OCI-LY7 (cell line): ENCODE measurements around the gene GAB4. TPM values are rescaled to one million over a fixed set of nuclear protein-coding genes. Genes with fewer than 3 reads are reported as not detected.

ENCODE experiments used
- BruUV-seq: library from RNA; stranded (reverse); fragments of 400-500 nt; replicated peaks from 2 replicates; lab custom pipeline; 2021; lab: Mats Ljungman, UMichigan
- CTCF ChIA-PET: fragments of 300-600 bp; sonication (Branson Sonifier 250); formaldehyde crosslinking; loops from one replicate; lab custom pipeline; 2022; ENCODE audit warnings: antibody characterized with exemption; ENCODE audit not compliant: unreplicated experiment; lab: Charles Lee
- POLR2A ChIA-PET: fragments of 300-600 bp; sonication (Branson Sonifier 250); formaldehyde crosslinking; loops from one replicate; lab custom pipeline; 2022; ENCODE audit warnings: antibody characterized with exemption; lab: Charles Lee
- DNase-seq: peaks from one replicate; pipeline ENCODE4 v3.0.0-alpha.2; 2015; ENCODE audit warnings: low spot score
- H2AFZ ChIP-seq: fragments of 200-600 bp; sonication (generic), shearing (Covaris generic); 2 replicates; pipeline ENCODE4 v1.6.1; 2014; ENCODE audit warnings: mild to moderate bottlenecking, antibody characterized with exemption, low read length, moderate library complexity
- H3K27ac ChIP-seq: fragments of 200-600 bp; sonication (generic); 2 replicates; pipeline ENCODE4 v1.5.1; 2014; ENCODE audit warnings: mixed run types, low read depth, mild to moderate bottlenecking, moderate library complexity, low read length, inconsistent platforms; ENCODE audit not compliant: poor library complexity, severe bottlenecking
- H3K36me3 ChIP-seq: fragments of 200-600 bp; sonication (generic); 2 replicates; pipeline ENCODE4 v1.6.1; 2014; ENCODE audit warnings: mild to moderate bottlenecking, antibody characterized with exemption, low read length, moderate library complexity, mixed read lengths; ENCODE audit not compliant: insufficient read depth
- H3K4me1 ChIP-seq: fragments of 200-600 bp; sonication (generic); 2 replicates; pipeline ENCODE4 v1.5.1; 2014; ENCODE audit warnings: mild to moderate bottlenecking, low read length; ENCODE audit not compliant: insufficient read depth, poor library complexity, severe bottlenecking
- H3K4me2 ChIP-seq: fragments of 200-600 bp; sonication (generic); 2 replicates; pipeline ENCODE4 v1.6.1; 2014; ENCODE audit warnings: mild to moderate bottlenecking, low read length
- H3K4me3 ChIP-seq: fragments of 200-600 bp; sonication (generic); 2 replicates; pipeline ENCODE4 v1.5.1; 2014; ENCODE audit warnings: mild to moderate bottlenecking, low read depth, low read length; ENCODE audit not compliant: poor library complexity, severe bottlenecking
- H3K79me2 ChIP-seq: fragments of 200-600 bp; sonication (generic); 2 replicates; pipeline ENCODE4 v1.6.1; 2016; ENCODE audit warnings: low read depth, mild to moderate bottlenecking, low read length, moderate library complexity, mixed read lengths; ENCODE audit not compliant: insufficient read depth
- H3K9me2 ChIP-seq: fragments of 200-600 bp; sonication (generic); 2 replicates; pipeline ENCODE4 v1.6.1; 2016; ENCODE audit warnings: mild to moderate bottlenecking, low read length, mixed read lengths; ENCODE audit not compliant: insufficient read depth
- H3K9me3 ChIP-seq: fragments of 200-600 bp; sonication (generic); 2 replicates; pipeline ENCODE4 v1.6.1; 2014; ENCODE audit warnings: mild to moderate bottlenecking, mixed run types, low read length, mixed read lengths
- H4K20me1 ChIP-seq: fragments of 200-600 bp; sonication (generic); 2 replicates; pipeline ENCODE4 v1.6.1; 2014; ENCODE audit warnings: mild to moderate bottlenecking, antibody characterized with exemption, low read length, moderate library complexity, mixed read lengths; ENCODE audit not compliant: insufficient read depth
- EZH2phosphoT487 ChIP-seq: fragments of 200-600 bp; sonication (generic); IDR thresholded peaks from 2 replicates; pipeline ENCODE4 v1.6.1; 2018; ENCODE audit warnings: low read depth, borderline replicate concordance, mild to moderate bottlenecking, mixed run types, antibody characterized with exemption, low read length, moderate library complexity, mixed read lengths
- intact Hi-C: fragments of 100-400 bp; cut with micrococcal nuclease; formaldehyde crosslinking; loops from one replicate; pipeline ENCODE4 v1.10.0; 2022; ENCODE audit not compliant: unreplicated experiment
- total RNA-seq, 2 experiments: library from RNA; depleted of rRNA in 1 of 2; stranded (reverse); fragments of >200 nt in 1 of 2; shearing (Covaris generic) in 1 of 2; gene quantifications; 2 replicates each; pipeline ENCODE4 v1.2.3, GENCODE V29; 2014 to 2022
- TF ChIP-seq, protein P1 (sequence below): fragments of 200-600 bp; sonication (generic); conservative IDR thresholded peaks from 2 replicates; pipeline ENCODE4 v1.5.1; 2014; ENCODE audit warnings: mild to moderate bottlenecking, antibody characterized with exemption, low read length, moderate library complexity, mixed read lengths

Gene GAB4
- total RNA-seq, 2 experiments from 2014 or later = not detected

DNA sequence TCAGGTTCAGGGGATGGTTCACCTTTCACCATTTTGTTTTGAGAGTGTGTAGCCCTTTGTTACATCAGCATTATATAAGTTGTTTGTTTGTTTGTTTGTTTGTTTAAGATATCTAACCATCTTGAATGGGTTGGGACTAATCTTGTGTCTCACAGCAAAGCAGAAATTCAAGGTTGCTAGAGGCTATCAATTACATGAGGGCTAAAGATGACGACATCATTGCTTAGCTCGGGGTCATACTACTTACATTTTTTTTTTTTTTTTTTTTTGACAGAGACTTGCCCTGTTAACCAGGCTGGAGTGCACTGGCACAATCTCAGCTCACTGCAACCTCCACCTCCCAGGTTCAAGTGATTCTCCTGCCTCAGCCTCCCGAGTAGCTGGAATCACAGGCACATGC lies 95.7 kb downstream of the GAB4 start:
- no peak for DNase-seq
- H4K20me1 ChIP-seq = no peaks in the 10 kb centered on the region
- no peaks in the 10 kb centered on the region for H3K36me3 ChIP-seq
- ChIA-PET CTCF (no interaction called here), POLR2A (no interaction called here)
- TF ChIP-seq, protein P1, sequence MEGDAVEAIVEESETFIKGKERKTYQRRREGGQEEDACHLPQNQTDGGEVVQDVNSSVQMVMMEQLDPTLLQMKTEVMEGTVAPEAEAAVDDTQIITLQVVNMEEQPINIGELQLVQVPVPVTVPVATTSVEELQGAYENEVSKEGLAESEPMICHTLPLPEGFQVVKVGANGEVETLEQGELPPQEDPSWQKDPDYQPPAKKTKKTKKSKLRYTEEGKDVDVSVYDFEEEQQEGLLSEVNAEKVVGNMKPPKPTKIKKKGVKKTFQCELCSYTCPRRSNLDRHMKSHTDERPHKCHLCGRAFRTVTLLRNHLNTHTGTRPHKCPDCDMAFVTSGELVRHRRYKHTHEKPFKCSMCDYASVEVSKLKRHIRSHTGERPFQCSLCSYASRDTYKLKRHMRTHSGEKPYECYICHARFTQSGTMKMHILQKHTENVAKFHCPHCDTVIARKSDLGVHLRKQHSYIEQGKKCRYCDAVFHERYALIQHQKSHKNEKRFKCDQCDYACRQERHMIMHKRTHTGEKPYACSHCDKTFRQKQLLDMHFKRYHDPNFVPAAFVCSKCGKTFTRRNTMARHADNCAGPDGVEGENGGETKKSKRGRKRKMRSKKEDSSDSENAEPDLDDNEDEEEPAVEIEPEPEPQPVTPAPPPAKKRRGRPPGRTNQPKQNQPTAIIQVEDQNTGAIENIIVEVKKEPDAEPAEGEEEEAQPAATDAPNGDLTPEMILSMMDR = no peak
- no peak for TF ChIP-seq EZH2phosphoT487
- no peak overlapping the region for H3K4me3 ChIP-seq
- no peaks in the 10 kb centered on the region for H3K9me2 ChIP-seq
- no peak overlapping the region for H2AFZ ChIP-seq
- no peak overlapping the region for H3K4me2 ChIP-seq
- no TSS peak for BruUV-seq
- H3K4me1 ChIP-seq = peaks cover 49% of the 10 kb centered on the region
- no peaks in the 10 kb centered on the region for H3K9me3 ChIP-seq
- intact Hi-C loops = no loop called here
- no peak overlapping the region for H3K27ac ChIP-seq
- H3K79me2 ChIP-seq = no peaks in the 10 kb centered on the region

Other genes starting within 250 kb of the GAB4 start
- not detected in 2 replicates for gene XKR3, start 182.8 kb downstream of the GAB4 start, total RNA-seq (2014; rRNA removed; shearing (Covaris generic))
- gene XKR3, start 182.8 kb downstream of the GAB4 start, total RNA-seq (2022) = not detected in 2 replicates
- 5.5 and 7.8 TPM in 2 replicates for gene IL17RA, start 76.8 kb upstream of the GAB4 start, total RNA-seq (2014; rRNA removed; shearing (Covaris generic))
- 10.9 and 12.5 TPM in 2 replicates for gene IL17RA, start 76.8 kb upstream of the GAB4 start, total RNA-seq (2022)
- 0.32 and 0.33 TPM in 2 replicates for gene TMEM121B, start 113.1 kb upstream of the GAB4 start, total RNA-seq (2014; rRNA removed; shearing (Covaris generic))
- gene TMEM121B, start 113.1 kb upstream of the GAB4 start, total RNA-seq (2022) = 0.09 and 0.15 TPM in 2 replicates
- gene HDHD5, start 151.1 kb upstream of the GAB4 start, total RNA-seq (2014; rRNA removed; shearing (Covaris generic)) = 77.3 and 84.6 TPM in 2 replicates
- 60.3 and 77.4 TPM in 2 replicates for gene HDHD5, start 151.1 kb upstream of the GAB4 start, total RNA-seq (2022)
- gene ADA2, start 211.2 kb upstream of the GAB4 start, total RNA-seq (2014; rRNA removed; shearing (Covaris generic)) = 16.5 and 19.6 TPM in 2 replicates
- 42.8 and 49.5 TPM in 2 replicates for gene ADA2, start 211.2 kb upstream of the GAB4 start, total RNA-seq (2022)